ENCODE data around the gene HEMK1. TPM values are rescaled to one million over a fixed set of nuclear protein-coding genes. Genes with fewer than 3 reads are reported as not detected.

The HEMK1 gene
- total RNA-seq, 4 donors from 2014 or later = 7.3 to 11.6 (median 7.9) TPM

DNA sequence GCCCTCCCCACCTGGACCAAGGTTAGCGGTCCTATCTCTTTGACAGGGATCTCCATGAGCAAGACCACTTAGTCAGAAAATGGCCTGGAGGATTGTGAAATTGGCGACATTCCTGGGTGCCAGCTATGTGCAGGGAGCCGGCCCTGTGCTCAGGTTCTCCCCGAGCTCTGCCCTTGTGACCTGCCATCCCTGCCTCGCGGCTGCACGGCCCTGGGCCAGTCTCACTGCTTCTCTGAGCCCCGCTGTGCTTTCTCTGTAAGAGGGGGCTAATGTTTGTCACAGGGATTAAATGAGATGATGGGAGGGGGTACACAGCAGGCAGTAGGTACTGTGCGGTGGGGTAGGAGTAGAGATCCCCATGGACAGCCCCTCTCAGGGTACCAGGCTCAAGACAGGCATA is 16.7 kb upstream of the HEMK1 start:
- 82% methylated on average over 9 of the region's 9 CpGs; no CpG with 5 or more reads in 1 of the 2 donors for WGBS, 2 donors (ENCODE audit: low coverage in 1 of 2)
- TF ChIP-seq POLR2A (IDR thresholded peaks at IDR 0.05) (no peak), EP300 (IDR thresholded peaks at IDR 0.05; ENCODE audit: low read depth) (no peak), POLR2AphosphoS5 (IDR thresholded peaks at IDR 0.05) (no peak)
- TF ChIP-seq, protein P1, sequence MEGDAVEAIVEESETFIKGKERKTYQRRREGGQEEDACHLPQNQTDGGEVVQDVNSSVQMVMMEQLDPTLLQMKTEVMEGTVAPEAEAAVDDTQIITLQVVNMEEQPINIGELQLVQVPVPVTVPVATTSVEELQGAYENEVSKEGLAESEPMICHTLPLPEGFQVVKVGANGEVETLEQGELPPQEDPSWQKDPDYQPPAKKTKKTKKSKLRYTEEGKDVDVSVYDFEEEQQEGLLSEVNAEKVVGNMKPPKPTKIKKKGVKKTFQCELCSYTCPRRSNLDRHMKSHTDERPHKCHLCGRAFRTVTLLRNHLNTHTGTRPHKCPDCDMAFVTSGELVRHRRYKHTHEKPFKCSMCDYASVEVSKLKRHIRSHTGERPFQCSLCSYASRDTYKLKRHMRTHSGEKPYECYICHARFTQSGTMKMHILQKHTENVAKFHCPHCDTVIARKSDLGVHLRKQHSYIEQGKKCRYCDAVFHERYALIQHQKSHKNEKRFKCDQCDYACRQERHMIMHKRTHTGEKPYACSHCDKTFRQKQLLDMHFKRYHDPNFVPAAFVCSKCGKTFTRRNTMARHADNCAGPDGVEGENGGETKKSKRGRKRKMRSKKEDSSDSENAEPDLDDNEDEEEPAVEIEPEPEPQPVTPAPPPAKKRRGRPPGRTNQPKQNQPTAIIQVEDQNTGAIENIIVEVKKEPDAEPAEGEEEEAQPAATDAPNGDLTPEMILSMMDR (IDR thresholded peaks at IDR 0.05) = no peak
- intact Hi-C loops (cut with DNase I; ENCODE audit: low total_unique reads) = no loop called here
- in situ Hi-C loops (cut with MboI; ENCODE audit: low pct_ligation_motif_present in 1 of 4, low pct_unique_long_range_greater_than_20kb in 1 of 4, low sequenced_read_pairs in 3 of 4) = loop anchor here in 1 of 4 donors (25.0 kb wide), 1 partner anchor 190 kb away; the partner anchor contains the start of genes CYB561D2, NPRL2 and TMEM115
- Histone ChIP-seq H3K4me3 (no peak overlapping the region), H3K4me1 (no peaks in the 10 kb centered on the region), H3K27me3 (peaks cover 4% of the 10 kb centered on the region), H3K27ac (no peak overlapping the region), H3K36me3 (no peaks in the 10 kb centered on the region), H3K9me3 (no peaks in the 10 kb centered on the region)
- DNase-seq = no peak

DNA sequence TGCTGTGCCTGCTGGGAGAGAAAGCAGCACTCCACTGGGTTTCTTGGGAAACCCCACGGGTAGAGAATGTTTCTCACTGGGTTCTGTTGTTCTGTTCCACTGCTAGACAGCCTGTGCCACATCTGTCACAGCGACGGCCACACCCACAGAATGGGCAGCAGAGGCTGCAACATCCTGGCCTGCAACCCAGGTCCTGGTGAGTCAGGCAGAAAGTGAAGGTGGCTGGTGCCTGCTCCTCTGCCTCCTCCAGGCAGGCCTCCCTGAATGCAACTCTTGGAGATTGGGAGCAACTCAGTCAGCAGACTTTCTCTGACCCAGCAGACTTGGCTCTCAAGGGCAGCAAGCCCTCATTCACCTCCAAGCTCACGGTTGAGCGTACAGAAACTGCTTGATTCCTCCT is 14.8 kb upstream of the HEMK1 start:
- H3K27me3 ChIP-seq = peaks cover 4% of the 10 kb centered on the region
- H3K4me3 ChIP-seq = no peak overlapping the region
- no peaks in the 10 kb centered on the region for H3K36me3 ChIP-seq
- no peaks in the 10 kb centered on the region for H3K4me1 ChIP-seq
- WGBS, 2 donors (ENCODE audit: low coverage in 1 of 2) = 63% methylated on average over 5 of the region's 5 CpGs; no CpG with 5 or more reads in 1 of the 2 donors
- intact Hi-C loops (cut with DNase I; ENCODE audit: low total_unique reads) = no loop called here
- TF ChIP-seq POLR2AphosphoS5 (IDR thresholded peaks at IDR 0.05) (no peak), EP300 (IDR thresholded peaks at IDR 0.05; ENCODE audit: low read depth) (no peak), POLR2A (IDR thresholded peaks at IDR 0.05) (no peak)
- TF ChIP-seq, protein P1 (IDR thresholded peaks at IDR 0.05) = no peak
- DNase-seq = no peak
- no peak overlapping the region for H3K27ac ChIP-seq
- in situ Hi-C loops (cut with MboI; ENCODE audit: low pct_ligation_motif_present in 1 of 4, low pct_unique_long_range_greater_than_20kb in 1 of 4, low sequenced_read_pairs in 3 of 4) = loop anchor here in 1 of 4 donors (25.0 kb wide), 1 partner anchor 192 kb away; the partner anchor contains the start of genes CYB561D2, NPRL2 and TMEM115
- no peaks in the 10 kb centered on the region for H3K9me3 ChIP-seq

GRCh38 chr3:50557106-50557505 is 12.2 kb upstream of the HEMK1 start:
- H3K27ac ChIP-seq = no peak overlapping the region
- TF ChIP-seq, protein P1 (IDR thresholded peaks at IDR 0.05) = no peak
- no peak for TF ChIP-seq POLR2AphosphoS5 (IDR thresholded peaks at IDR 0.05)
- no peak for TF ChIP-seq POLR2A (IDR thresholded peaks at IDR 0.05)
- no peak for TF ChIP-seq EP300 (IDR thresholded peaks at IDR 0.05; ENCODE audit: low read depth)
- H3K27me3 ChIP-seq = peaks cover 4% of the 10 kb centered on the region
- intact Hi-C loops (cut with DNase I; ENCODE audit: low total_unique reads) (no loop called here), in situ Hi-C loops (cut with MboI; ENCODE audit: low pct_ligation_motif_present in 1 of 4, low pct_unique_long_range_greater_than_20kb in 1 of 4, low sequenced_read_pairs in 3 of 4) (loop anchor here in 1 of 4 donors (25.0 kb wide), 1 partner anchor 195 kb away; the partner anchor contains the start of genes CYB561D2, NPRL2 and TMEM115)
- no peaks in the 10 kb centered on the region for H3K4me1 ChIP-seq
- 54% methylated on average over 8 of the region's 8 CpGs; no CpG with 5 or more reads in 1 of the 2 donors for WGBS, 2 donors (ENCODE audit: low coverage in 1 of 2)
- H3K36me3 ChIP-seq = no peaks in the 10 kb centered on the region
- H3K9me3 ChIP-seq = no peaks in the 10 kb centered on the region
- H3K4me3 ChIP-seq = no peak overlapping the region
- DNase-seq = no peak

DNA sequence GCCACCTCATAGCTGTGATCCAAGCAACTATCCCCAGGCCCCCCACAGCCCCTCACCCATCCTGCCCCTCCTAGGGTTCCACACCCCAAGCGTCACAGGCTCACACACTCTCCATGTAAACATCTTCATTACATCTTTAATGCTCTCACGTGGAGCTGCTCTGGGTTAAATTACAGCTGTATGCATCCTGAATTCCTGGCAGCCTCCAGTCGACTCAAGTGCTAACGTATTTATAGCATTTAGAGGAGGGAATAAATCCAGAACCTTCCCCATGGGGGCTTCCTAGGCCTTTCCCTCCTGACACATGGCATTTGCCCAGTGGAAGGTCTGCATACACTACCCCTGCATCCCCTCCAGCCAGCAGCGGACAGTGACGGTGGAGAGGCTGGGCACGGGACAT is 11.4 kb upstream of the HEMK1 start:
- no peak for DNase-seq
- H3K27ac ChIP-seq = no peak overlapping the region
- H3K36me3 ChIP-seq = no peaks in the 10 kb centered on the region
- peaks cover 4% of the 10 kb centered on the region for H3K27me3 ChIP-seq
- no peak overlapping the region for H3K4me3 ChIP-seq
- TF ChIP-seq POLR2AphosphoS5 (IDR thresholded peaks at IDR 0.05) = no peak
- TF ChIP-seq, protein P1 (IDR thresholded peaks at IDR 0.05) = no peak
- no peak for TF ChIP-seq EP300 (IDR thresholded peaks at IDR 0.05; ENCODE audit: low read depth)
- TF ChIP-seq POLR2A (IDR thresholded peaks at IDR 0.05) = no peak
- intact Hi-C loops (cut with DNase I; ENCODE audit: low total_unique reads) (no loop called here), in situ Hi-C loops (cut with MboI; ENCODE audit: low pct_ligation_motif_present in 1 of 4, low pct_unique_long_range_greater_than_20kb in 1 of 4, low sequenced_read_pairs in 3 of 4) (loop anchor here in 1 of 4 donors (25.0 kb wide), 1 partner anchor 196 kb away; the partner anchor contains the start of genes CYB561D2, NPRL2 and TMEM115)
- H3K9me3 ChIP-seq = no peaks in the 10 kb centered on the region
- no peaks in the 10 kb centered on the region for H3K4me1 ChIP-seq
- WGBS, 2 donors (ENCODE audit: low coverage in 1 of 2) = 53 to 58% methylated on average over 3 to 7 of the region's 7 CpGs

Measured in transverse colon (tissue), 4 donors.